VCaP (cell line): ENCODE data around the gene MED20.

Source experiments
- H3K27ac ChIP-seq: fragments of 450-650 bp; 2 replicates; pipeline ENCODE4 v1.5.1; 2017
- CTCF ChIP-seq: fragments of 450-650 bp; conservative IDR thresholded peaks from 2 replicates; pipeline ENCODE4 v1.5.1; 2017; ENCODE audit warnings: mild to moderate bottlenecking, moderate library complexity

Gene MED20

GRCh38 chr6:41939176-41939847 lies 18.4 kb upstream of the MED20 start:
- no peak overlapping the region for H3K27ac ChIP-seq
- TF ChIP-seq CTCF: no peak

GRCh38 chr6:41938590-41939175 lies 17.7 kb upstream of the MED20 start:
- no peak overlapping the region for H3K27ac ChIP-seq
- no peak for TF ChIP-seq CTCF

- TF ChIP-seq CTCF: no peak
- H3K27ac ChIP-seq: no peak overlapping the region
Measured at GRCh38 chr6:41937861-41938574, 17.1 kb upstream of the MED20 start.

- H3K27ac ChIP-seq: no peak overlapping the region
- TF ChIP-seq CTCF: no peak
Measured at GRCh38 chr6:41937472-41937860, 16.5 kb upstream of the MED20 start.

- peak; percentile 88 for TF ChIP-seq CTCF
- peak overlapping the region; percentile 7; the same call in 1 of the 2 replicates for H3K27ac ChIP-seq
Measured at GRCh38 chr6:41936073-41936837, 15.3 kb upstream of the MED20 start.

- peak overlapping the region; percentile 7; the same call in 1 of the 2 replicates for H3K27ac ChIP-seq
- TF ChIP-seq CTCF: no peak
Measured at GRCh38 chr6:41935685-41936072, 14.7 kb upstream of the MED20 start.

- TF ChIP-seq CTCF: no peak
- no peak overlapping the region for H3K27ac ChIP-seq
Measured at GRCh38 chr6:41935193-41935574, 14.2 kb upstream of the MED20 start.
